Measurements from ENCODE around the gene ARHGAP44.

DNA sequence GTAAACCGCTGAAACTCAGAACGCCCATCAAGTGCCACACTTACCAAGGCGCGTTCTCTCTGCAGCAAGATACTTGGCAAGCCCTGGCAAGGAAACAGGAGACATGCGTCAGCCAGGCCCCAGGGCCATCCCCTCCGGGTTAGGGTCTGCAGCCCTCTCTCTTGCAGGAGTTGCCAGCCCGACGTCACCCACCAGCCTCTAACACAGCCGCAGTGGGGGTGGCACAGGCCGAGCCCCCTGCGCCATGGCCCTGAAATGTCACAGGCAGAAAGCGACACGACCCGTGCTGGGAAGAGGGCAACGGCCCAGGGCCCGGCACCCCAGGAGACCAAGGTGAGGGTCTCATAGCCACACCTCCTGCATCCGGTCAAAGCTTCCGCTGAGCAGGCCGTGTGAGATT is 206.6 kb downstream of the ARHGAP44 start:
- no peak for TF ChIP-seq POLR2A (IDR thresholded peaks at IDR 0.05; ENCODE audit: low read depth, low read length)
- TF ChIP-seq TAF1 (IDR thresholded peaks at IDR 0.05; ENCODE audit: borderline replicate concordance, low read depth, low read length): no peak
